ENCODE results near the gene RACGAP1.

DNA sequence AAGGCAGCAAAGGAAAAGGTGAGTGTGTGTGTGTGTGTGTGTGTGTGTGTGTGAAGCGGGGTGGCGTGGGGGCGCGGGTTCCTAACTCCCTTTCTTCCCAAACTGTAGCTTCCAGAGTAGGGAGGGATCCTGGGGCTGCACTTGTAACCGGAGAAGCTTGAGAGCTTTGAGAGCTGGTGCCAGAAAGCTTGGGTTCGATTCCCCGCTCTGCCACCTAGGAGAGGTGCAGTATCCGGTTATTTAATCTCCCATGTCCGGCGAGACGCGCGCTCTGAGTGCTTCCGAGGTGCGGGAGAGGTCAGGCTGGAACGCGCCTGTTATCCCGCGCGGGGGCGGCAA, 7.2 kb upstream of the RACGAP1 start:
- TF ChIP-seq, protein P1, sequence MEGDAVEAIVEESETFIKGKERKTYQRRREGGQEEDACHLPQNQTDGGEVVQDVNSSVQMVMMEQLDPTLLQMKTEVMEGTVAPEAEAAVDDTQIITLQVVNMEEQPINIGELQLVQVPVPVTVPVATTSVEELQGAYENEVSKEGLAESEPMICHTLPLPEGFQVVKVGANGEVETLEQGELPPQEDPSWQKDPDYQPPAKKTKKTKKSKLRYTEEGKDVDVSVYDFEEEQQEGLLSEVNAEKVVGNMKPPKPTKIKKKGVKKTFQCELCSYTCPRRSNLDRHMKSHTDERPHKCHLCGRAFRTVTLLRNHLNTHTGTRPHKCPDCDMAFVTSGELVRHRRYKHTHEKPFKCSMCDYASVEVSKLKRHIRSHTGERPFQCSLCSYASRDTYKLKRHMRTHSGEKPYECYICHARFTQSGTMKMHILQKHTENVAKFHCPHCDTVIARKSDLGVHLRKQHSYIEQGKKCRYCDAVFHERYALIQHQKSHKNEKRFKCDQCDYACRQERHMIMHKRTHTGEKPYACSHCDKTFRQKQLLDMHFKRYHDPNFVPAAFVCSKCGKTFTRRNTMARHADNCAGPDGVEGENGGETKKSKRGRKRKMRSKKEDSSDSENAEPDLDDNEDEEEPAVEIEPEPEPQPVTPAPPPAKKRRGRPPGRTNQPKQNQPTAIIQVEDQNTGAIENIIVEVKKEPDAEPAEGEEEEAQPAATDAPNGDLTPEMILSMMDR (IDR thresholded peaks at IDR 0.05; ENCODE audit: insufficient read depth, low read depth, low read length) = no peak
- TF ChIP-seq EZH2 (IDR thresholded peaks at IDR 0.05; ENCODE audit: insufficient read depth, low read length) = no peak

All from astrocyte (in vitro differentiated cells and primary cell).